Activated T-cell treated with anti-CD3 and anti-CD28 coated beads for 1 hour (primary cell): ENCODE results near the gene FAM107B.
"Not testable (repeated sequence)": the region's sequence is repeated elsewhere in the genome, so short reads cannot be mapped to it uniquely, and the experiment has no call there.

ENCODE experiments used
- DNase-seq: peaks from one replicate; pipeline ENCODE4 v3.0.0-alpha.2; 2020; ENCODE audit warnings: low read depth

FAM107B gene

GRCh38 chr10:14692344-14693076 lies 82.2 kb downstream of the FAM107B start:
- DNase-seq, result no peak

- DNase-seq, result no peak
Observed at GRCh38 chr10:14691359-14691758, 83.3 kb downstream of the FAM107B start.

DNA sequence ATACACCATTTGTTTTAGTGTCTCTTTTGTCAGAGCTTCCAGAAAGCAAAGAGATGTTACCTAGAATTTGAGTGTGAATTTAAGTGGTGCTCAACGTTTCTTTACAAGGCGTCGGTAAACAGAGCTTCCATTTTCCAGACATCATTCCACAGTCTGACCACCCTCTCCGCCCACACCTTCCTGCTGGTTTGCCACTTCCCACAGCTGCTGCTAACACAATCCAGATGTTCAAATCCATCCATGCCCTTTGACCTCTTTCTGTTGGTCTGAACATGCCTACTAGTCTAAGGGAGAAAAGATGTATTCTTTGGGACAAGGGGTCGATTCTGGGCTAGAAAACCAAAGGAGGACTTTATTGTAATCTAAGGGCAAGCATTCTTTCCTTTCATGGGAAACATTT lies 86.1 kb downstream of the FAM107B start:
- no peak for DNase-seq

- not testable (repeated sequence) for DNase-seq
Observed at GRCh38 chr10:14688189-14688588, 86.5 kb downstream of the FAM107B start.

GRCh38 chr10:14687340-14687739 lies 87.4 kb downstream of the FAM107B start:
- no peak for DNase-seq

- DNase-seq, result no peak
Observed at GRCh38 chr10:14686356-14686755, 88.3 kb downstream of the FAM107B start.

- DNase-seq, result no peak
Observed at GRCh38 chr10:14684354-14684753, 90.3 kb downstream of the FAM107B start.

DNA sequence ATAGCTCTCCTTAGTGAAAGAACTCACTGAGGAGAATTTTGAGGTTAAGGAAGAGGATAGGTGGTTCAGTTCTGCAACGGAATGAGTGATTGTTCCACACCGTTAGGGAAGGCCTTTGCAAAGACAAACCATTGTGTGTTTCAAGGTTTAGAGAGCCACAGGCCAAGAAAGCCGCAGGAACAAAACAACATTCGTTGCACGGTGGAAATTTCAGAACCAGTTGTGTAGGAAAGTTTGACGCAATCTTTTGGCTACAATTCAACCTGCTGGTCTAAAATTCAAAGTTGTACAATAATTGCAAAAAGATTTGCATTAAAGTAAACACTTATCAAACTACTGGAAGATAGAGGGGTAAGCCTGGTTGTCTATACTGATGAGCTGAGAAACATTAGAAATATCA lies 91.4 kb downstream of the FAM107B start:
- no peak for DNase-seq

DNA sequence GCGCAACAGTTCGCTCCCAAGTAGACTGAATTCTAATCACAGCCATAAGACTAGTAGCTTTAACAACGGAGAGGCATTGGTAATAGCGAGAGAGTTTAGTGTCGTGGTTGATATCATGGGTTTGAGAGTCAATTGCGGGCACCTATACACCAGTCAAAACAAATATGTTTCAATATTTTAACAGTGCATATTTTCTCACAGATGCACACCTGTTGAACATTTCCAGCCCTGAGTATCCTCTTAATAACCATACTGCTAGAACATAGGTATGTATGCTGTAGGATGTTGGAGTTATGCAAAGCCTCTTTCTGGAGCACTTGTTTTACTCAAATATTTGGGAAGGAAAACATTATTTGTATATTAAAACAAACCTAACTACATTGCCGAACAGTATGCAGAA lies 92.9 kb downstream of the FAM107B start:
- no peak for DNase-seq

DNA sequence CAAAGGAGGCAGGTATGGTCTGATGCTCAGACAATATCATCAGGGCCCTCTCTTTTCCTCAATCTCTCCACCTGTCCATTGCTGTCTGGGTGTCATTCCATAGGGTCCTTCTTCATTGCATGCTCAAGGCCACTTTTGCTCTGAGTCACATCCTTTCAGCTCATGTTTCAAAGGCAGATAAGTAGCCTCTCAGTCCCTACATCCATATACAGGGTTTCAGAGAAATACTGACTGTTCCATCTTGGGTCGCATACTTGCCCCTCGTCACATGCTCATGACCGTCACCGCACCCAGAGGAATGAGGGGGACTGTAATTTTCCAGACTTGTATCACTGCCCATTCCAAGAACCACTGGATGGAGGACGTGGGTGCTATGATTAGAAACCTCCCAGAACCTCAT lies 93.4 kb downstream of the FAM107B start:
- DNase-seq, result no peak

DNA sequence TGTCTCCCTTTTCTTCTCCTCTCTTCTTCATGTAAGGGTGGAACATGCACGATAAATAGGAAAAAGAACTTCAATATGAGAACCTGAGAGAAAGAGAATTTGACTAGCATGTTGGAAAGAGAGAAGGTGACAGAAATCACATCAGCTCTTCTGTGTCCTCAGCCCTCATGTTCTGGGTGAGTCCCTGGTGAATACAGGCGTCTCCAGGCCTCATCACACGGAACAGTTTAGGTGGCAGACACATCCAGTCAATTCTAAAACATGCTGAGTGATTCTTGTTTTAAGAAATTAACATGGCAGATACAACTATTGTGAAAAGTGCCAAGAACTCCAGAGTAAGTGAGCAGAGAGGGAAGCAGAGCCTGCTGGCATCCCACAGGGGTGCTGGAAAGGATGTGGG lies 96.1 kb downstream of the FAM107B start:
- DNase-seq, result no peak

- no peak for DNase-seq
Observed at GRCh38 chr10:14676732-14677131, 98.0 kb downstream of the FAM107B start.

DNA sequence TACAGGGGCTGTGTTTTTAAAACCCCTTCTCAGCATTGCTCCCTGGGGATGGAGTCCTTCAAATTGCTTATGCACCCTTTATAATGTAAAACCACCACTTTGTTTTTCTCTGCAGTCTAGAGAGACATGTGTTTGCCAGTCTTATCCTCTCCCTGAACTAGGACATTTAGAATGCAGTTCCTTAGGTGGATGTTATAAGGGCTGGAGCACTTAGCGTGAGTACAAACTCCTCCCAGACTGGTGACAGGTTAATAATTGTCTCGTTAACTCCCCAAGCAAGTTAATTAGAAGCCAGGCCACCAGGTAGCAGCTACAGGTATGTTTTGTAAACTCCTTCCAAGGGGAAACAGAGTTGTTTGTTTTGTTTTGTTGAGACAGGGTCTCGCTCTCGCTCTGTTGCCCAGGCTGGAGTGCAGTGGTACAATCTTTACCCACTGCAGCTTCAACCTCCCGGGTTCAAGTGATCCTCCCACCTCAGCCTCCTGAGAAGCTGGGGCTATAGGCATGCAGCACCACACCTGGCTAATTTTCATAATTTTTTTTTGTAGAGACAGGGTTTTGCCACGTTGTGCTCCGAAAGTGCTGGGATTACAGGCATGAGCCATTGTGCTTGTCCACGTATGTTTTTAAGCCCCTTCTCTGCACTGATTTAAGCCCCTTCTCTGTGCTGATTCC lies 100.2 kb downstream of the FAM107B start:
- no peak for DNase-seq

DNA sequence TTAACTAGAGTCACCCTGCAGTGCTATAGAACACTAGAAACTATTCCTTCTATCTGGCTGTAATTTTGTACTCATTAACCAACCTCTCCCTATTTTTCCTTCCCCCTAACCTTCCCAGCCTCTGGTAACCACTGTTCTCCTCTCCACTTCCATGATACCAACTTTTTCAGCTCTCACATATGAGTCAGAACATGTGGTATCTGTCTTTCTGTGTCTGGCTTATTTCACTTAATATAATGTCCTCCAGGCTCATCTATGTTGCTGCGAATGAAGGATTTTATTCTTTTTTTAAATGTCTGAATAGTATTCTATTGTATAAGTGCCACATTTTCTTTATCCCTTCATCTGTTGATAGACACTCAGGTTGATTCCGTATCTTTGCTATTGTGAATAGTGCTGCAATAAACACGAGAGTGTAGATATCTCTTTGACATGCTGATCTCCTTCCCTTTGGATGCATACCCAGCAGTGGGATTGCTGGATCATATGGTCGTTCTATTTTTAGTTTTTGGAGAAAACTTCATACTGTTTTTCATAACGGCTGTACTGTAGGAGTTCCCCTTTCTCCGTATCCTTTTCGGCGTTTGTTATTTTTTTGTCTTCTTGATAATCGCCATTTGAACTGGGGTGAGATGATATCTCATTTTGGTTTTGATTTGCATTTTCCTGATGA lies 101.4 kb downstream of the FAM107B start:
- no peak for DNase-seq

- DNase-seq, result no peak
Observed at GRCh38 chr10:14671386-14671831, 103.3 kb downstream of the FAM107B start.

DNA sequence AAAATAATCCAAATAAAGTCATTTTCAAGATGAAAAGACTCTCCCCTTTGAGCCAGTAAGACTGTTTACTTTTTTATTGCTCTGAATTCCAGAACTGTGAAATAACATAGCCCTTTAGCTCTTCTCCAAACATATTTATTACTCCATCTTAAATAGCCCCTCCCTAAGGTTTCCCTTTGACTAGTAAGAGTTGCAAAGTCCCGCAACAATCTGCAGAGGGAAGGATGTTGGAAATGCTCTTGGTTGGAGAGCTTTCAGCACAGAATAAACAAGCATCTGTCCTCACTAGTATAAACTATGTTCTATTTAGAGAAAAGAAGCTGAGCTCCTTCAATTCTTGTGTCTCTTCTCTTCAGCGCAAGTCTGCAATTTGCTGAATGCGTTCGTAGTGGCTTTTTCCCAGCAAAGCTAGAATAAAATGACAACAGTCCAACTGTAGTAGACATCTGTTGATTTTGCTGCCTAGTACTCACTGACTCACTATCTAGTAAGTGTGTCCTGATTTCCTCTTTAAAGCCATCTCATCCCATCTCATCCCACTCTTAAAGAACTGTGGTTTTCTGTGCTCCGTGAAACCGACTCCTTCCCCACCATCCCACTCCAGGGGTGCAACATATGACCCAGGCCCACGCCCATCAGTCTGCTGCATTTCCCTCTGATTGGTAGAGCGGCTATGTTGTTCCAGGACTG lies 104.0 kb downstream of the FAM107B start:
- no peak for DNase-seq

DNA sequence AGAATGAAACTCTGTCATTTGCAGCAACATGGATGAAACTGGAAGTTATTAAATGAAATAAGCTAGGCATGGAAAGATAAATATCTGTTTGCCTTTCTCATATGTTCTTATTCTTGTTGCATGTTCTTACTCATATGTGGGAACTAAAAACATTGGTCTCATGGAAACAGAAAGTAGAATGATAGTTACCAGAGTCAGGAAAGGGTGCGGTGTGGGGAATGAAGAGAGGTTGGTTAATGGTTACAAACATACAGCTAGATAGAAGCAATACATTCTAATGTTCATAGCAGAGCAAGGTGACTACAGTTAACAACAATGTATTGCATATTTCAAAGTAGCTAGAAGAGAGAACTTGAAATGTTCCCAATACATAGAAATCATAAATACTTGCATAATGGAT lies 105.1 kb downstream of the FAM107B start:
- DNase-seq, result no peak

- no peak for DNase-seq
Observed at GRCh38 chr10:14667781-14668180, 106.9 kb downstream of the FAM107B start.

- DNase-seq, result no peak
Observed at GRCh38 chr10:14667280-14667679, 107.4 kb downstream of the FAM107B start.

- no peak for DNase-seq
Observed at GRCh38 chr10:14665865-14666857, 108.5 kb downstream of the FAM107B start.

DNA sequence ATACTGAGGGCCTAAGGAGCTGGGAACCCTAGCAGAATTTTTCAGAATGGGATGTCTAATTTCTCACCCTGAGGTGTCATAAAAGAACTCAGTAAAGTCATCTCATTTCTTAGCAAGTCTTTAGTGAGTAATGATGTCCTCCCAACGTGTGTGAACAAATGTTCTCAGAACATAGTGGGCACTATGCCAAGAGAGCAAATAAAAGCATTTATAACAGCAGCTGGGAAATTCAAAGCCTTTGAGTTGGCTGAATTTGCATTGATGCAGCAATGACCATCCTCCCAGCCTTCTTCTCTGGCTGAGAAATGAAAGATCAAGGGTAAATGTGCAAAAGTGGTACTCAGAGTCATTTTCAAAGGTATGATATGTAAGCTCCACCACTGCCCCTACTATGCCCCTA lies 109.4 kb downstream of the FAM107B start:
- DNase-seq, result no peak
